ENCODE measurements around the gene FARP1. TPM values are rescaled to one million over a fixed set of nuclear protein-coding genes. Genes with fewer than 3 reads are reported as not detected.

The FARP1 gene
- total and polyA plus RNA-seq, 2 of the 8 experiments (the other 6 are each of a cell fraction or from before 2014, with no cell fraction given): 24.7 to 104 TPM

GRCh38 chr13:98434060-98434459 is 291.2 kb downstream of the FARP1 start:
- Histone ChIP-seq H3K23ac (ENCODE audit: insufficient read length) (no peak overlapping the region), H4K91ac (replicated peaks; ENCODE audit: insufficient read length, low read length) (no peak overlapping the region), H3K27ac (ENCODE audit: low read depth, low read length) (no peak overlapping the region), H2AK5ac (ENCODE audit: low read depth, low read length) (no peak overlapping the region), H4K5ac (ENCODE audit: insufficient read length, low read depth, low read length) (no peak overlapping the region), H2BK12ac (ENCODE audit: low read depth, low read length) (no peak overlapping the region), H2BK120ac (replicated peaks; ENCODE audit: low read depth, low read length) (no peak overlapping the region), H4K20me1 (replicated peaks in 1 of 2; ENCODE audit: control insufficient read depth in 1 of 2, insufficient read depth in 2 of 2, low read length in 2 of 2) (peaks cover 0 to 1% of the 10 kb centered on the region in 2 experiments), H2AFZ (ENCODE audit: low read length) (no peak overlapping the region), H3K23me2 (ENCODE audit: low read depth, low read length) (no peaks in the 10 kb centered on the region), H3K4ac (replicated peaks; ENCODE audit: insufficient read length, low read depth, low read length) (no peak overlapping the region), H3K56ac (replicated peaks; ENCODE audit: insufficient read length, low read depth, low read length) (no peak overlapping the region), H3K79me2 (ENCODE audit: control insufficient read depth in 1 of 2, insufficient read depth in 2 of 2, low read length in 2 of 2) (no peaks in the 10 kb centered on the region), H3K9ac (replicated peaks in 1 of 4; ENCODE audit: extremely low read depth in 1 of 4, low read depth in 3 of 4, low read length in 3 of 4) (no peak overlapping the region), H3K14ac (ENCODE audit: insufficient read length) (no peak overlapping the region), H3K4me1 (replicated peaks in 1 of 4; ENCODE audit: control insufficient read depth in 3 of 4, insufficient read depth in 4 of 4, low read length in 3 of 4) (0 out of 7 replicates have a peak, but pooled peaks cover 0 to 2% (median 0%) of the 10 kb centered on the region in 4 experiments), H4K8ac (ENCODE audit: extremely low read depth, insufficient read depth, low read length) (no peak overlapping the region), H3K4me2 (ENCODE audit: insufficient read depth in 1 of 2, low read depth in 2 of 2, low read length in 2 of 2) (no peak overlapping the region), H3K4me3 (ENCODE audit: extremely low read depth in 1 of 4, insufficient read depth in 2 of 4, low read depth in 3 of 4, low read length in 4 of 4) (no peak overlapping the region), H3K9me3 (ENCODE audit: insufficient read depth in 2 of 2, low read depth in 1 of 2, low read length in 1 of 2) (no peaks in the 10 kb centered on the region), H3K79me1 (ENCODE audit: low read depth, low read length) (no peaks in the 10 kb centered on the region), H2BK20ac (ENCODE audit: low read length) (no peak overlapping the region), H2BK5ac (ENCODE audit: low read depth, low read length) (no peak overlapping the region), H2BK15ac (ENCODE audit: low read length) (no peak overlapping the region), H3K27me3 (replicated peaks in 1 of 4; ENCODE audit: control insufficient read depth in 3 of 4, extremely low read depth in 1 of 4, insufficient read depth in 3 of 4, low read length in 3 of 4) (no peaks in the 10 kb centered on the region), H3K18ac (ENCODE audit: extremely low read depth, low read length) (no peak overlapping the region), H3K36me3 (ENCODE audit: control insufficient read depth in 2 of 4, insufficient read depth in 4 of 4, low read length in 3 of 4) (peaks cover 0 to 3% (median 1%) of the 10 kb centered on the region in 4 experiments; a peak in 3 of 8 replicates)
- WGBS, 2 experiments (ENCODE audit: extremely low coverage in 1 of 2, insufficient coverage in 1 of 2, insufficient read length in 1 of 2, insufficient replicate concordance in 2 of 2, low coverage in 1 of 2, low lambda C conversion rate in 2 of 2, missing lambda C conversion rate in 1 of 2): 90% methylated on average over 6 of the region's 6 CpGs; no CpG with 5 or more reads in 1 of the 2 experiments
- no peak for FAIRE-seq
- DNase-seq (ENCODE audit: low read depth in 1 of 2, low spot score in 2 of 2): no peak
- POLR2A ChIA-PET (ENCODE audit: partially characterized antibody): interaction anchor here (1.0 kb wide), 1 partner anchor 10 kb away, joined by 3 read pairs; no protein-coding TSS in a partner anchor
- CTCF ChIA-PET (ENCODE audit: partially characterized antibody): interaction anchor here (0.9 to 6.4 kb wide), 5 partner anchors 12 to 401 kb away, joined by 3 to 53 read pairs (median 4); no protein-coding TSS in a partner anchor
- TF ChIP-seq MAX (IDR thresholded peaks at IDR 0.05) (no peak), POLR2A (IDR thresholded peaks at IDR 0.05; ENCODE audit: control extremely low read depth in 1 of 2, low read depth in 2 of 2, low read length in 2 of 2) (no peak), GTF2F1 (IDR thresholded peaks at IDR 0.05; ENCODE audit: borderline replicate concordance, low read depth, low read length) (no peak)

All from H1 (cell line).